CD4-positive, alpha-beta T cell treated with Interleukin-21 for 1 hour (primary cell): Measurements from ENCODE around the gene GUCA1A.
"Not testable (repeated sequence)": the region's sequence is repeated elsewhere in the genome, so short reads cannot be mapped to it uniquely, and the experiment has no call there.

ENCODE experiments used
- DNase-seq: peaks from one replicate; pipeline ENCODE4 v3.0.0-alpha.2; 2020

Gene GUCA1A

GRCh38 chr6:42179261-42179944 lies 6.2 kb downstream of the GUCA1A start:
- no peak for DNase-seq

DNA sequence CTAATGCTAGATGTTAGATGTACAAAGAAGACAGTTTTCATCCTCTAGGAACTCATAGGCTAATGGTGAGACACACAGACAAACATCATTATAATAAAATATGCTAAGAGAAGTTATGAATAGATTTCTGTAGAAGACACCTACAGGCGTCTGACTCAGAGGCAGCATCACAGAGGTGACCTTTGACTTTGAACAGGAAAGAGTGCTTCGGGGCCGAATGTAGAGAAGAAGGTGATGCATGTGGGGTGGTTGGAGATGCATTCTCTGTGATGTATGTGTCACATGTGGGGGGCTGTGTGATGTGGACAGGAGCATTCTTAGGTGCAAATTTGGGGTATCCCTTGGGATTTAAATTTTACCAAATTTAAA lies 6.8 kb downstream of the GUCA1A start:
- DNase-seq: no peak

- no peak for DNase-seq
Measured at GRCh38 chr6:42182101-42182500, 8.9 kb downstream of the GUCA1A start.

DNA sequence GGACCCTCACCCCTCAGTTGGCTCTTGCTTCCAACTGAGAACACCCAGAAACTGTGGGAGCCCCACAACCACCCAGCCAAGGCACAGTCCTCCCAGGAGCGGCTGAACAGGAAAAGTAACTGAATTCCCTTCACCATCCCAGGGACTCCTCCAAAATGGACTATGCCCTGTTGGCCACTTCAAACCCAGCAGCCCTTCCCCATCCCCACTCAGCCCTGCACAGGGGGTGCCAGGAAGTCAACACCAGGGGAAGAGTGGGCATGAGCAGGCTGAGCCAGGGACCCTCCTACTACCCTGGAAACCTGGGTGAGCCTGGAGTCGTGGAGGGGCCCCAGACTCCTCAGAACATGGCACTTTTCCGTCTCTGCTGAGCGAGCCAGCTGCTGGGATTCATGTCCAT lies 11.3 kb downstream of the GUCA1A start:
- DNase-seq: no peak

DNA sequence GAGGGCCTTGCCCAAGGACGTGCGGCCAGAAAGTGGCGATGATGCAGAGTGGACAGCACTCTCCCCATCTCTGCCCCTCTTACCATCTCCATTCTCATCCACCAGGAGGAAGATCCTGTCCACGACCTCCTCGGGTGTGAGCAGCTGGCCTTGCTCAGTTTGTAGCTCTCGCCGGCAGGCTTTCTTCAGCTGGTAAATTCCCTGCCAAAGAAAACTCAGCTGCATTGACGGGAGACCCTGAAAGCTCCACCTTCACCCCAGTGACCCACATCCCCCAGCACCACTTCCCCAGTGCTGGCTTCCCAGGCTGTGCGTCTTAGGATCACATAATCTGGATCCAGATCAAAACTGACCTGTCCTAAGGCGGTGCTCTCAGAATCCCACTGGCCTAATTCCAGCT lies 12.4 kb downstream of the GUCA1A start:
- no peak for DNase-seq

GRCh38 chr6:42188406-42188805 lies 15.2 kb downstream of the GUCA1A start:
- DNase-seq: no peak

GRCh38 chr6:42190554-42191183 lies 17.5 kb downstream of the GUCA1A start:
- no peak for DNase-seq

GRCh38 chr6:42192385-42192784 lies 19.2 kb downstream of the GUCA1A start:
- not testable (repeated sequence) for DNase-seq

- DNase-seq: no peak
Measured at GRCh38 chr6:42193491-42193894, 20.3 kb downstream of the GUCA1A start.

DNA sequence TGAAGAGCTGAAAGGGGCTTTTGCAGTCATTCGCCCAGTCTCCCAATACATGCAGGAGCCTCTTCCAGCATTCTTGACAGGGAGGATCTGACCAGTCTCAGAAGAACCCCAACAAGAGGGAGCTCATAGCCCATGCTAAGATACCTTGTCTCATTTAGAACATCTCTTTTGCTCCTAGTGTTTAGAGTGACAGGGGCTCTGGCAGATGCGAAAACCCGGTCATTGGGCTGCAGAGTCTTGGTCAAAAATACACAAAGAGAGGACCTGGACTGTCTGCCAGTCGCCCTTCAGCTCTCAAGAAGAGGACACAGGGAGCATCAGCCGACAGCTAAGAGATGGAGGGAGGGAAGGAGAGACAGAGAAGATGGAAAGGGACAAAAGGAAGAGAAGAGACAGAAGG lies 20.9 kb downstream of the GUCA1A start:
- no peak for DNase-seq

DNA sequence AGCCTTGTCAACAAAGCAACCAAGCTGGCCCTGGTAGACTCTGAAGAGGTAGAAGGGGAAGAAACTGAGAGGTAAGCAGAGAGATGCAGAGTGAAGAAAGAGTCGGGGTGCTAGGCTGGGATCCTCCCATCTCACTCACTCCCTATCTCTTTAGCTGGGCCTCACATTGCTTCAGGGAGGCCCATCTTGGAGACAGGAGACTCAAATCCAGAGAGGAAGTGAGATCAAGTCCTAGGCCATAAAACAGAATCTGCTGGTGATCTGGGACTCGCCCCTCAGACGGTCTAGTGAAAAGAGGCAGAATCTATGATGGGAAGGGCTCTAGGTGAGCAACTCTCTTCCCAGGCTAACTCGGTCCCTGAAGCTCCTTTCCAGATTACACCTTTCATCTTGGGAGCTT lies 22.3 kb downstream of the GUCA1A start:
- DNase-seq: no peak

DNA sequence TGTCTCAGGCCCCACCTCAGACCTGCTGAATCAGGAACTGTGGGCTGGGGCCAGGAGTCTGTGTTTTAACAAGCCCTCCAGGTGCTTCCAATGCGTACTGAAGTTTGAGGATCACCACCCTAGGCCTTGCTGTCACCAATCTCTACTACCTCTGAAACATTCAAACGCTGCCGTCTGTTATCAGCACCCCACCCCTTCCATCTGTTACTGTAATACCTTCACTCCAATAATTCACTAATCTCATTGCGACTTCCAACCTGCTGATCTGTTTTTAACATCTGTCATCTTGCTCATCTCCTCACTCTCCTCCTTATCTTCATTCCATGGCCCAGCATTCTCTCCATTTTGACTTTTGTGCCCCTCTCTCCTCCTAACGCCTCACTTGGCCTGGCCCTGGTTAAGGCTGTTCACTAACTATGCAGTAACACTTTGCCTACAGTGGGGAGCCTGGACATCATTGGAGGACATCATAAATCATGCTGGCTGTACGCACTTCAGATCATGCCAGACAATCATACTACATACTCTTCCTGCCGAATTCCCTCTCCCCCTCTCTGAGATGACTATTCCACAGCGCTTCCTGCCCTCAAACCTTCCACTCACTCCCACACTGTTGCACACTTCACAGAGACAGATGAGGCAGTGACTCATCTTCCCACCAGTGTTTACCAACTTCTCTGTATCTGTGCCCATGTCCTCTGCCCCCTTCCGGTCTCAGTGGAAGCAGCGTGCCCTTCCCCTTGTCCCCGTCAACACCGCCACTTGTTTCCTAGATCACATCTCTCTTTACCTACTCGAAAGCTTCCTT lies 24.6 kb downstream of the GUCA1A start:
- DNase-seq: no peak

GRCh38 chr6:42199106-42199981 lies 26.2 kb downstream of the GUCA1A start:
- DNase-seq: no peak

GRCh38 chr6:42200035-42200434 lies 26.9 kb downstream of the GUCA1A start:
- DNase-seq: no peak

GRCh38 chr6:42201382-42201781 lies 28.2 kb downstream of the GUCA1A start:
- DNase-seq: no peak

GRCh38 chr6:42202131-42202915 lies 29.2 kb downstream of the GUCA1A start:
- DNase-seq: not testable (repeated sequence)

DNA sequence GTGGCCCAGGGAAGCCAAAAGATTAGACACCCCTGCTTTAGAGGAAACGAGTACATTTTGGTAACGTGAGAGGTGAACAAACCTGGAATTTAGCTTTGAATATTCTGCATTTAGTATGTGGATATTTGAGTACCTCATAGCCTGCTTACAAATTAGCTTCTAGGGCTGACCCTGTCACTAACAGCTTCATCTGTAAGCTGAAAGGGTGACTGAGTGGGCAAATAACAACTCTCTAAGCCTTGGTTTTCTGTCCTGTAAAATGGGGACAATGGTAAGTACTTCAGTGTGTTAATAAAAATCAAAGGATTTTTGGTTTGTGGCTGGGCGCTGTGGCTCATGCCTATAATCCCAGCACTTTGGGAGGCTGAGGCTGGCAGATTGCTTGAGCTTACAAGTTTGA lies 30.0 kb downstream of the GUCA1A start:
- DNase-seq: no peak

GRCh38 chr6:42204768-42205282 lies 31.7 kb downstream of the GUCA1A start:
- no peak for DNase-seq

DNA sequence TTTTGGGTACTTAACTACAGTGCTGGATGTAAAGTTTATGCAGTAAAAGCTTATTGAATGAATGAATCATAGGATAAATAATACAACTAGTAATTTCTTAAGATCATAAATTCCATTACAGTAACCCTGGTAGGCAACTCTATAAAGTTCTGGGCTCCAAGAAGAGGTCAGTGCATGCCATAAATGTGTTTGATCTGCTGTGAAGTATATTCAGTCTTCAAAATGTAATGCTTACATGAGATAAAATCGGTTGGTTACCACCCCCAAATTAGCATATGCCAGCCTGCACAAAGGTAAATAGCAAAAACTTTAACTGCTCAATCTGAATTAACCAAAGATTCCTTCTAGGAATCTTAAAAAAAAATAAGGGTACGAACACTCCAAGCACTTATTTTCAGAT lies 34.4 kb downstream of the GUCA1A start:
- not testable (repeated sequence) for DNase-seq

- DNase-seq: no peak
Measured at GRCh38 chr6:42210551-42210950, 37.4 kb downstream of the GUCA1A start.

- DNase-seq: no peak
Measured at GRCh38 chr6:42211726-42212125, 38.6 kb downstream of the GUCA1A start.

DNA sequence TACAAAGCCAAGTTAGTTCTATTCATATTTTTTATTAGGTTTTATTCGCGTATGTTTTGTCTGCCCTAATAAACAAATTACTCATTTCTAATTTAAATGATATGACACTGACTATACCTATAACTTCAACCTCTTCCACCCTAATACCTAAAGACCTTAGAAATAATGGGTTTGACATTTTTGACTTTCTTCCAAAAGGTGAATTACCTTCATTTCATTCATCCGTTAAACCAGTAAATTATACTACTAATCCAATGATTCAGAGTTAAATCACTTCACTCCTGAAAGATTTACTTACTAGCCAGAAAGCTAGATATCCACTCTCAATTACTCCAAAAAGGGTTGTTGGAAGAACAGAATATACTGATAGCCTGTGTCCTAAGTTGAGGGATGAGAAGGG lies 39.3 kb downstream of the GUCA1A start:
- DNase-seq: no peak
